ENCODE measurements around the gene SCFD2. TPM values are rescaled to one million over a fixed set of nuclear protein-coding genes. Genes with fewer than 3 reads are reported as not detected.
"Not testable (repeated sequence)": the region's sequence is repeated elsewhere in the genome, so short reads cannot be mapped to it uniquely, and the experiment has no call there.

Gene SCFD2
- polyA plus RNA-seq, 12 donors: 10.3 to 13.4 (median 11.6) TPM; not detected in 1

GRCh38 chr4:53346920-53347852 lies 18.7 kb downstream of the SCFD2 start:
- no peak for DNase-seq

- not testable (repeated sequence) for DNase-seq
Observed at GRCh38 chr4:53346392-53346791, 19.5 kb downstream of the SCFD2 start.

GRCh38 chr4:53340145-53340544 lies 25.7 kb downstream of the SCFD2 start:
- not testable (repeated sequence) for DNase-seq

GRCh38 chr4:53334916-53335315 lies 30.9 kb downstream of the SCFD2 start:
- not testable (repeated sequence) for DNase-seq

GRCh38 chr4:53326535-53326934 lies 39.3 kb downstream of the SCFD2 start:
- DNase-seq: no peak

- no peak for DNase-seq
Observed at GRCh38 chr4:53322696-53323095, 43.2 kb downstream of the SCFD2 start.

GRCh38 chr4:53321984-53322289 lies 43.9 kb downstream of the SCFD2 start:
- DNase-seq: no peak

- DNase-seq: no peak
Observed at GRCh38 chr4:53321151-53321983, 44.5 kb downstream of the SCFD2 start.

- DNase-seq: no peak
Observed at GRCh38 chr4:53315300-53315699, 50.6 kb downstream of the SCFD2 start.

- DNase-seq: no peak
Observed at GRCh38 chr4:53314252-53314651, 51.6 kb downstream of the SCFD2 start.

GRCh38 chr4:53313510-53313909 lies 52.4 kb downstream of the SCFD2 start:
- DNase-seq: no peak

GRCh38 chr4:53309321-53310040 lies 56.4 kb downstream of the SCFD2 start:
- no peak for DNase-seq

- no peak for DNase-seq
Observed at GRCh38 chr4:53307819-53308780, 57.8 kb downstream of the SCFD2 start.

- no peak for DNase-seq
Observed at GRCh38 chr4:53307210-53307609, 58.7 kb downstream of the SCFD2 start.

GRCh38 chr4:53306729-53307128 lies 59.1 kb downstream of the SCFD2 start:
- no peak for DNase-seq

GRCh38 chr4:53292209-53292608 lies 73.7 kb downstream of the SCFD2 start:
- DNase-seq: not testable (repeated sequence)

GRCh38 chr4:53281438-53281837 lies 84.4 kb downstream of the SCFD2 start:
- DNase-seq: no peak

- DNase-seq: no peak
Observed at GRCh38 chr4:53280846-53281245, 85.0 kb downstream of the SCFD2 start.

GRCh38 chr4:53274609-53275268 lies 91.1 kb downstream of the SCFD2 start:
- DNase-seq: no peak

- DNase-seq: no peak
Observed at GRCh38 chr4:53273726-53274125, 92.1 kb downstream of the SCFD2 start.

All from muscle of arm (tissue), 12 donors.